Activated CD4-positive, CD25-positive, alpha-beta regulatory T cell treated with anti-CD3 and anti-CD28 coated beads, Interleukin-2, amount 50 U/mL, for 24 hours (primary cell): ENCODE measurements around the gene CRNKL1.
A peak's percentile ranks its signal among the peaks of the same experiment; 100 is the strongest.

ENCODE experiments used
- ATAC-seq, 2 donors: fragments of 150-1000 bp; cut with Tn5 transposase; one replicate each; pipeline ENCODE4 v1.10.0; 2021; ENCODE audit warnings: mild to moderate bottlenecking in 1 of 2, moderate library complexity in 1 of 2

CRNKL1 gene

DNA sequence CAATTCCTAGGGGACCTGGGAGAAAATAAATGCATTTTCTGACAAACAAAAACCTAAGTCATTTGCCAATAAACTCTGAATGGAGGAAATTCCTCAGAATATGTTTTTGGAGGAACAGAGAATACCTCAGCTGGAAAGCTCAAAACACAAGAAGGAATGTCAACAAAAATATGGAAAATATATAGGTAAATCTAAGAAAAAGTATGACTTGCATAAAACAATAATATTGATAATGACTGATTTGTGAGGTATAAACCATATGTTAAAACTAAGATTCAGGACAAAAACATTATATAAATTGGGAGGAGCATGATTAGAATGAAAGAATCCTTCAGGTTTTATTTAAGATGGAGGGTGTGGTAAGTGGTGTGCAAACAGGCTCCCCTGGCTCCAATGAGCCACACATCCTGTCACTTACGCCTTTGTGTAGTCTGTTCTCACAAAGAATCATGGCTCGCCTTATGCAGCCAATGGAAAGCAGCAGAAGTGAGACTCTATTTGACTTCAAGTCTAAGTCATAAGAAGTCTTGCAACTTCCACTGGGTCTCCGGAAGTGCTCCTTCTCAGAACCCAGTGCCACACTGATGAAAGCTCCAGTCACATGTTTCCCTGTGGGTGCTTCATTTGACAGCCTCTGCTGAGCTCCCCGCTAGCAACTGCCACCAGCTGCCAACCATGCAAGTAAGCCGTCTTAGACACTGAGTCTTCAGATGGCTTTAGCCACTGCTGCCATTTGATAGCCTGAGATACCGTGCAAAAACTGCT is 8.2 kb upstream of the CRNKL1 start:
- ATAC-seq, result no peak

DNA sequence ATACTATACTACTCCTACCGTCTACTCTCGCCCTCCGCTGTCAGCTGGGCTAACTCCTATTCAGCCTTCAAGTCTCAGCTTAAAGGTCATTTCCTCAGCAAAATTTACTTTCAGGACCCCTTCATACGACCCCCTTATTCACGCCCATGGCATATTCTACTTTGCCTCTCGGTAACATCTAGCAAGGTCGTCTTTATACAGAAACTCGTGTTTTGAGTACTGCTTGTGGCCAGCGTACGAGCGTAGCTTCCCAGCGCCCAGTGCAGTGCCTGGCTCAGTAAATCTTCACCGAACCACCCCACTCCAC is 546 bp downstream of the CRNKL1 start:
- peak in 1 of 2 donors; percentile 10 for ATAC-seq

DNA sequence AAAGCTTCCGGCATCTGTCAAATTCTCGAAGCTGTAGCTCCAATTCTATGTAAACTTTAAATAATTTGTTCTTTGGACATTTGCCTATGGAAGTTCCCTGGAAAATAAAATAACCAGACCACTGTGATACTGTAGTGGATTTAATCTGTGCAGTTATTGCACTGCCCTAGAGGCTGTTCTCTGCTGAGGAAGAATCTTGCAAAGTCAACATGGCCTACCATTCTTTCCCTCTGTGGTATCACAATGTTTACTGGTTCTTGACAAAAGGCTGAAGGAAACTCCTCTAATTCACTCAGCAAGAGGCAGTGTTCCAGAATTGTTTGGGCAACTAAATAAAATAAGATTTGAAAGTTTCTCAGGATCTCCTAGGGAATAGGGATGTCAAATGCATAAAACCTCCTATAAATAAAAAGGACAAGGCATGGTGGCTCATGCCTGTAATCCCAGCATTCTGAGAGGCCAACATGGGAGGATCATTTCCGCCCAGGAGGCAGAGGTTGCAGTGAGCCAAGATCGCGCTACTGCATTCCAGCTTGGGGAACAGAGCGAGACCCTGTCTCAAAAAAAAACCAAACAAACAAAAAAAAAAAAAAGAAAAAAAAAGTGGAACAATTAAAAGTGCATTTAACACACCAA is 12.4 kb downstream of the CRNKL1 start:
- no peak for ATAC-seq

DNA sequence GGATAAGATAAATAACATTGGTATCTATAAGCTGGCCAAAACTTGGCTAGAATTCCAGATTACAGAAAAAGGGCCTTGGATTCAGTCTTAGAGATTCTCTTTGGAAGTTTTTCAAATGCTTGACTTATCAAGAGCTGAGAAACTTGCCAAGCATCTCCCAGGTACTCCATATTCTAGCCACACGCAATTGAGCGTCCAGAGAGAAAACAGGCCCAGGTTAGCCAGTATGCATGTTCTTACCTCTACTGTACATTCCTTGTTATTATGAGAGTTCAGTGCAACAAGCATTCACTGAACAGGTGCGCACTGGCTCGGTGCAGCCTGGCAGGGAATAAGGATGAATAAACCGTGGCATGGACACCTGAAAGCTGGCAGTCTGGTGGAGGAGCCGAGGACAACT is 13.7 kb downstream of the CRNKL1 start:
- no peak for ATAC-seq

DNA sequence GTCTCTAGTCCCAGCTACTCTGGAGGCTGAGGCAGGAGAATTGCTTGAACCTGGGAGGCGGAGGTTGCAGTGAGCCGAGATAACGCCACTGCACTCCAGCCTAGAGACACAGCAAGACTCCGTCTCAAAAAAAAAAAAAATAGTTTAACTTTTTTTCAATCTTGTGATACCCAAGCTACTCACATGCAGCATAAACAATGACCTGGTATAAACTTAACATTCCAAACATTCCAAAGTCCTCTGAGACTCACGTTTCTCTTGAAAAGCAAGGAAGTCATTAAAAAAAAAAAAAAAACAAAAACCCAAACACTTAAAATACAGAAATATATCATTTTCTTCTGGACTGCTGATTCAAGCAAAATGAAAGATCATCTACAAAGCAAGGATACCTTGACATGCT is 14.3 kb downstream of the CRNKL1 start:
- no peak for ATAC-seq

DNA sequence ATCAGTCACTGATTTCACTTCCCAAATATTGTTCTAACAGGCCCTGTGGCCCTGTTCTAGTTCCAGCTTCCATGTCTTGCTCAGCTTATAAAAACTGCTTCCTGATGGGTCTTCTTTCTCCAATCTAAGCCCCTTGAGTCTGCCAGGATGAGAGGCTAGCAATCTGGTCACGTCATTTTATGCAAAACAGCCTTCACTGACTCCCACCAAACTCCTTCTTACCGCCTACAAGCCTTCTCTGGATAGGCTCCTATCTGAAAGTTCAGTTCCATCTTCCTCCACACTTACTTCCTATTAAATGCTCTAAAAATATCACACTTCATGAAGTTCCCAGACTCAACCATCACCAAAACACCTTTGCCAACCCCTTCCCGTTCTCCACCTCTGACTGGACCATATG is 15.5 kb downstream of the CRNKL1 start:
- no peak for ATAC-seq

DNA sequence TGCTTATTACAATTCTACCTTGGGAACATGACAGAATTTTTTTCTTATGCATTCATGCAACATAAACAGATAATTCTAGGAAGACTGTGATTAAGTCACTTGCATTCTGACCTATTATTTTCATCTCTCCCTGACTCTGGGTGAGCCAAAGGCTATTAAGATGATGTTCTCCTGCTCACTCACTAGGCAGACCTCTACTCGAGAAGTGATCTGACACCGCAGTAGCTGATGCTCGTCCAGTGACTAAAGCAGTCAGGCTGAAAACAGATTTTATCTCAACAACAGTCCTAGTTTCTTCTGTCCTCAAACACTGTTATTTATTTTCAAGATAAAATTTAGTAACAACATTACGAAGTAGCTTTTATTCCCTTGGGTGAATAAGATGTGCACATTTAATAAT is 17.8 kb downstream of the CRNKL1 start:
- no peak for ATAC-seq

DNA sequence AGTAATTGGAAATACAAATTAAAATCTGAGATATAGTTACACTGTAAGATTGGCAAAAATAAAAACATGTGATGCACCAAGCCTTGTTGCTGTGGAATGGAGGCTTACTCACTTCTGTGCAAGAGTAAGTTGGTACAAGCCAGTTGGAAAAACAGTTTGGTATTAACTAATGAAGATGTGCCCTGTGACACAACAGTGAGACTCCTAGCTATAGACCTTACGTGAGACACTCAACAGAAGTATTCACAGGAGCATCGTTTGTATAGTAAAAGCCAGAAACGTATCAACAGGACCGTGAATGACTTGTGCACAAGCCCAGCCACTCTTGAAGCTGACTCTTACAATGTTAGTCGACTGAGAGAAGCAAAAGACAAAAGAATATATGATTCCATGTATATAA is 20.5 kb downstream of the CRNKL1 start:
- no peak for ATAC-seq

DNA sequence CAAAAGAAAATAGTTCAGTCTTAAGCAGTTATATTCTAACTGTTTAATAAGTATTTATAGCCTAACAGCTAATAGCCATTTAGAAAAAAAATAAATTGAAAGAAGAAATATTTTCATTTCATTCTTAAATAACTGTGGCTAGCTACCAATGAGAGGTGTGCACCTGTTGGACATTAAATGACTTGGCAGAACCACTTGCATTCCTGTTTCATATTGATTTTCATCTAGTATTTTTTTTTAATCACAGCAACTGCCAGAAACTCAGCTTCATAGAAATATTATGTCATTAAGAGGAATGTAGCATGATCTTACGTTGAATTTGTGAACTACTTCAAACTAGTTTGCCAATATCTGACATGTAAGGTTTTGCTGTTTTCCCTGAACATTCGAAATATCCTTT is 25.0 kb downstream of the CRNKL1 start:
- no peak for ATAC-seq

DNA sequence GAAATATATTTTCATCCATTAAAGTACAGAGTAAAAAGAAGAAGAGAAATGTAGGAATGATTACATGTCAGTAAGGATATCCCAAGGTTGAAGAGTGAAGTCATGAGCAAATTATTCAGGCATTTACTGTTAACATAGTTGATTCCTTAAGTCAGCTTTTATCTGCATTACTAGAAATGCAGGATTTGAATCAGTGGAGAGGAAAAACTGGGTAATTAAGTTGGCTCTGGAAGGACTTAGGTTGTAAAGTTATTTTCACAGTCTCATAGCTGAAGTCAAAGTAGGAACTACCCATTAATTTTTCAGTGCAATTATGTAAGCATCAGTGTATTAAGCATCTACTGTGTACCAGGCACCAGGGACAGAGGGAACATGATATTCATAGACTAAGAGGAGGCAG is 27.3 kb downstream of the CRNKL1 start:
- no peak for ATAC-seq

DNA sequence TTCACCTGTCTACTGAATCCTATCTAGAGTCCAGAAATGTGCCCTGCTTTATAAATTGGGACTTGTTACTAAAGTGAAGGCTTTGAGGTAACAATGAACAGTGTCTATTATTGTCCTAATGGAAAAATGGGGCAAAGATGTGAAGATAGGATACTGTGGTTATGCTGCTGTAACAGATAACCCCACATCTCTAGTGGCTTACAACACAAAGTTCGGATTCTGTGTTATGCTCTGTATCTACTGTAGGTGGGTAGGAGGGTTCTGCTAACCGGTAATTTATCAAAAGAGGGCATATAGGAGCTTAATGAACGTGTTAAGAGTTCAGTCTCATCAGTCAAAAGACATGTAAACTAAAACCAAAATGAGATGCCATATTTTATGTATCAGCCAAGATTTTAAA is 28.9 kb downstream of the CRNKL1 start:
- ATAC-seq, result no peak

DNA sequence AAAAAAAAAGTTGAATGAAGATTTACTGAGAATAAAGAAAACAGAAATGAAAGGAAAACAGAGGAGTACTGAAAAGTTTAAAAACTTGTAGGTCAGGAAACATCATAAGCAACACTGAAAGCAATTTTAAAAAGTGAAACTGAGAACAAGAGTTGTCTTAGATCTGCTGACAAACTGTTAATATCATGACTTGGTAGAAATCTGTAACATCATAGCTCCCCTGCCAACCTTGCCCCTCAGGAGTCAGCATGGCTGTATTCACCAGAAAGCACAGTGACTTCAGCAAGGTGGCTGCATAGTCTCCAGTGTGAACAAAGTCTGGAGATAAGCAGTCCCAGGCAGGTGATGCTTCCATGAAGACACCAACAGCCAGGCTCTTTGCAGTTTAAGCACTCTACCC is 29.8 kb downstream of the CRNKL1 start:
- peak; percentile 78 to 84 for ATAC-seq

DNA sequence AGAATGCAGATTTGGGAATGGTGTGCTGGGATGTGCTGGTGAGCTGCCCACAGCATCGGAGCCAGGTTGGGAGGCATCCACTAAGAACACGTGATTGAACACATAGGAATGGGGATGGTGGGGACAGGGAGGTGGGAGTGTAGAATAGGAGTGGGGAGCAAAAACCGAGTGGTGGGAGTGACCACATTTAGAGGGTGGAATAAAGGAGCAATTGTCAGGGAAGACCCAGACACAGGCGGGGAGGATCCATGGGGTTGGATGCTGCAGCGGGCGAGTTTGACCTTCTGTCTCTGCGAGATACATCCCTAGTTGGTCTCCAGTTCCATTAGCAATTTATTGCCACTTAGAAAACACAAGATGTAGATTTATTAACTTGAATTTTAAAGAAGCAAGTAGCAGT is 30.4 kb downstream of the CRNKL1 start:
- ATAC-seq, result no peak

DNA sequence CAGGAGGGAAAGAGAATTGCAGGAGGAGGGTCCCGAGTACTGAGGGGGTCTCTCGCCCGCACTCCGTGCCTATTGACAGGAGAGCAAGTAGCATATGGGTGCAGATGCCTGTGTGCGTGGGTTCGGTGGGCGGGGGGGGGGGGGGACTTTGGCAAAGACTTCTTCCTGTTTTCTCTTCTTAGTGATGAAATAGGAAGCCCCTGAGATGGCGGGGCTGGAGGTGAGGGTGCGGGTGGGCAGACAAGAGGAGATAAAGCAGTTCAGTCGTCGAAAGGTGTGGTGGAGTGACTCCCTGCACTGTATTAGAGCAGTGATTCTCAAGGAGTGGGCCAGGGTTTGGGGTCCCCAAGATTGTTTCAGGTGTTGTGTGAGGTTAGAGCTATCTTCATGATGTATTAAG is 31.4 kb downstream of the CRNKL1 start:
- no peak for ATAC-seq

DNA sequence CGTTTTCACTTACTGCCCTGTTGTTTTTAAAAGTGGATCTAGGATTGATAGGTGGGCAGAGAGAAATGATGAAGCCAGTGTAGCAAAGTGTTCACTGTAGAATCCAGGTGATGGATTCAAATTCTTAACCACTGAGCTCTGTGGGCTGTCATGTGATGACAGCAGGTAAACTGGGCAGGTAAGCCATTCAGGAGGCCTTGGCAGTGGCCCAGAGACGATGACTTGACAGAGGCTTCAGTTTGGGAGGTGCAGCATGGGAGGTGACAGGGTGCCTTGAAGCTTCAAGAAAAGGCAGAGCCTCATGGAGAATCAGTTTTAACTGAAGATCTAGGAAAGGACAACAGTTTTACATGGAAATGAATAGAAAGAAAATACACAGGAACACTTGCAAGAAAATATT is 33.1 kb downstream of the CRNKL1 start:
- ATAC-seq, result no peak

DNA sequence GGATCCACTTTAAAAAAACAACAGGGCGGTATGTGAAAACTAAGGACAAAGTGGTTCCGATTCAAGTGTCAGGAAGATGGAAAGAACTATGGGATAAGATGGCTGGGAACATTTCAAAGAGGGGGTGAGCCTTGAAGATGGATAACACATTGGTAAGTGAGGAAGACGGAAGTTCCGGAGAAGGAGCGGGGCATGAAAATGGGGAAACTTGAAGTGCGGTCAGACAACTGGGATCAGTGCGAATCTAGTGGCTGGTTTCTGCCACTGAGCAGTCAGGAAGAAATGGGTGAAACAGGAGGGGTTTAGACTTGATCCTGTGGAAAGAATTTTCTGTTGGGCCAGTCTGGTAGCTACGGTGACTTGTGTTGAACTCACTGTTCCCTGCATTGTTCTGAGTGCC is 33.9 kb downstream of the CRNKL1 start:
- ATAC-seq, result no peak

DNA sequence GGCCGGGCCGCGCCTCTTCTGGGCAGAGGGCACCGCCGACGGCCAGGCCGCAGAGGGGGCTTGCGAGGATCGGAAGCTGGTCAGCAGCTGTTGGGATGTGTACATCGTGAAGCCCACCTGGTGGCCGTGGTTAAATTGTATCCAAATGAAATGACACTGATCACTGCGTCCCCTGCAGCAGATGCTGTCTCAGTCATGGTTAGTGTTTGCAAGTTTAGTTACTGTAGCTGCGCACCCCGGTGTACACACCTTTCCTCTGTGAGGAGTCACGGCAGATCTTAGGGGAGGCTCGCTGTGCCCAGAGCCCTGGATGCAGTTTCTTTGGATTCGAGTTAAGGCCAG is 34.5 kb downstream of the CRNKL1 start:
- peak in 1 of 2 donors; percentile 4 for ATAC-seq

DNA sequence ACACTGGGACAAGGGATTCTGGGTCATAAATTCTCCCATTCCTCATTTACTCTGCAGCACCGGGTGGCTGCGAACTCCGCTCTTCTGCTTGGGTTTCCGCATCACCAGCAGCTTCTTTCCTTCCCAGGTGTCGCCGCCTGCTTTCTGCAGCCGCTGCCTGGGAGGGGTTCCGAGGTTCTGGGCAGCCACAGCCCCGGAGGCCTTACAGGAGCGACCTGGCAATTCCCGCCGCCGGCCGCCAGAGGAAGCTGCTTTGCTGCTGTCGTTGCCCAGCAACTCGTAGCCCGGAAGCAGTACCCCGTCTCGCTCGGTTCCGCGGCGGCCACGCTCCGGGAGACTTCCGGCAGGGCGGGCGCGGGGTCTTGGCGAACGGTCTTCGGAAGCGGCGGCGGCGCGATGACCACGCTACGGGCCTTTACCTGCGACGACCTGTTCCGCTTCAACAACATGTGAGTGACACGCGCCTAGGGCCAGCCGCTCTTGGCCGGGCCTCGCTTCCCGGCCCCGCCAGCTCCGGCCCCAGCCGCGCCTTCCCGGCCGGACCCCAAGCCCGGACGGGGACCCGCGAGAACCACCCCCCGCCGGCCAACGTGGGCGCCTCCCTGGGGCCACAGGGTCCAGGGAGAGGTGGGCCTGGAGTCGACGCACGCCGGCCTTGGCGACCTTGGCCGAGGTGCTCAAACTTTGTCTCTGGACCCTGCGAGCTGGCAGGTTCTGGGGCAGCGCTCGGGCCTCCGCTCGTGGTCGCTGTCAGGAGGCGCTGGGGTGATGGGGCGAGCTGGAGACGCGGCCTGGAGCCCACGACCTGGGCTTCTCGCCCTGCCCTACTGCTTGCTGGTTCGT is 35.0 kb downstream of the CRNKL1 start, which contains the start of gene NAA20:
Gene NAA20 (plus strand): TSS at position 362 of the 843 bp plus-strand sequence. CDS start 35 bp downstream, at position 397.
- peak; percentile 99 for ATAC-seq

DNA sequence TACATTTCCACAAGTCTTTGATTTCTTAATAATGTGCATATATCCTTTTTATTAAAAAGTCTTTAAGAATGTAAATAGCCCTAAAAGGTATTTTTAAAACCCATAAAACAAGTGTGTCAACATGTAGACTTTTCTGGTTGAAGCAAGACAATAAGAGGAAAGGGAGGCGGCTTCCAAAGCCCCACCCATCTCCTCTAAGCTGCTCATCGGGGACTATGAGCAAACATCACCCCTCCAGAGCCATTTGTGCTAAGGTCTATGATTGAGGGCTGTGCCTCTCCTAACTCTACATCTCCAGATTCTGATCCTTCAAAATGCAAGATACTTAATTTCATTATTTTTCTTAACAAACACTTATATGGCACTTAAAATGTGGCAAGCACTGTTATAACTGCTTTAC is 37.6 kb downstream of the CRNKL1 start:
- no peak for ATAC-seq

DNA sequence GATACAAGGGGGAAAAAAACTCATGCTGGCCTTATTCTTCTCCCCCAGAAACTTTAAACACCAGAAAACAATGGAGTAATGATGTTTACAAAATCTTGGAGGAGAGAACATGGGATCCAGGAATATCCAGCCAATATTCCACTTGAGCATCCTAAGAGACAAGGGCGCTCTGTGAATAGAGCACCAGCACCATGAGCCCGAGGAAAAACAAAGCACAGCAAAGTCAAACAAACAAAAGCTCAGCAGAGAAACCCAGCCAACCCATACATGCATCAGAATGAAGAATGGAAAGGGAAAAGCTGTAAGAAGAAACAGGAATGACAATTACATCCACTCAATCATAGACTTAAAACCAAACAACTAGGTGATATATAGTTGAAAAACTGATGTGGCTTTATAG is 39.7 kb downstream of the CRNKL1 start:
- ATAC-seq, result no peak

DNA sequence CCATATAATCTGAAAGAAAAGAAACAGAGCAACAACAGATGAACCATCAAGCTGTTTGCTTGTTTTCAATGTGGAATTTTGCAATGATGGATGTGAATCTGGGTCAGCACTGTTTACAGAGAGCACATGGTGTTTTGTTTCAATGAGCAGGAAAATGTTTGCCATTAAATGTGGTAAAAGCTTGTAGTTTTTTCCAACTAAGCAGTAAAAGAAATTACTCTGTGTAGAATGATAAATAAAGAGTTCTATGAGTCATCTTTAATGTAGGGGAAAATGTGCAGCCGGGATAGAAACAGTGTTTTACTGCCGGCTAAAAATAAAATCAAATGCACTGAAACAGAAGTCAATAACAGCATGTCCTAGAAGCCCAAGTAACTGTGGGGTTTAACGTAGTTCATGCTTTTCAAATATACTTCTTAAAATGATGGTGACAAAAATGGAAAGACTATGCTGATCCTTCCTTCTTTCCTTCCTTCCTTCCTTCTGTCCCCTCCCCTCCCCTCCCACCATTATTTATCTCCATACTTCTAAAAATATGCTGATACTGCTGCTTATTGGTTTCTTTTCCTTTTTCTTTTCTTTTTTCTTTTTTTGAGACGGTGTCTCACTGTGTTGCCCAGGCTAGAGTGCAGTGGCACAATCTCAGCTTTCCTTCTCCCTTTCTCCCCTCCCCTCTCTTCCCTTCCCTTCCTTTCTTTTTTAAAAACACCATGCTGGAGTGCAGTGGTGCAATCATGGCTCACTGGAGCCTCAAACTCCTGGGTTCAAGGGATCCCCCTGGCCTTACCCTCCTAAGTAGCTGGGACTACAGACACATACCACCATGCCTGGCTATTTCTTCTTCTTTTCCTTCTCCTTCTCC is 41.4 kb downstream of the CRNKL1 start:
- ATAC-seq, result no peak

DNA sequence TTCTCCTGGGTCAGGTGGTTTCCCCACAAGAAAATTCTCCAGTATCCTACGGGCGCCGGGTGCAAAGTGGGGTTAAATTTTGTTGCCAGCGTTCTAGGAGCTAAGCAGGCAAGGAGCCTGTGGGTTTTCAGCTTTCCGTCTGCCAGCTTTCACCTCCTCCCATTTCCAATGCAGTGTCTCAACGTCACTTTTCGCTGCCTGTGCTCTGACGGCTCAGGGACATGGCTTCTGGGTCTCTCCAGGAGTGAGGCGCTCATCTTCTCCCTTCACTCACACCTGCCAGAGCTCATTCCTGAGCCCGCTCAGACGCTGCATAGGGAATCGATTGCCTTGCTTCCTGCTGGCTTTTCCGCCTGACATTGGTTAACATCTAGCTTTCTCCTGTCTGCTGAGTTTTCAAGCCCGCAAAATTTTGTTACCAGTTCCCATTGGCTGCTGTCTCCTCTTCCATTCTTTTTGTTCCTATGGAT is 42.4 kb downstream of the CRNKL1 start:
- no peak for ATAC-seq

DNA sequence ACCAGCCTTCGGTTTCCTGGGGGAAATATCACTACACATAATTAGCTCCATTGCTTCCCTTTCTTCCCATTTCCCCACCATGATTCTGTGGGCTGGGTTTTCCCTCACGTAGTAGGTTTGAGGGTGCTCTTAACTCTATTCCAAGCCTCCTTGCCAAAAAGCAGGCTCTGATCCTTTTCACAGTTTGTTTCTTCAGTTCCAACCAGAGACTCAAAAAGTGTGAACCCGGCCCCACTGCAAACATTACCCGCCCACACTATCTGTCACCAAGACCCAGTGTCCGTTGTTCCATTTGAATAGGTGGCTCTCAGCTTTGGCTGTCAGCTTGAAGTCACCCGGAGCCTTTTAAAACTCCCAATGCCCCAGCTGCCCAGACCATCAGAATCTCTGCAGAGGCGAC is 46.9 kb downstream of the CRNKL1 start:
- ATAC-seq, result no peak
